Smooth muscle cell of the umbilical artery (primary cell): ENCODE data around the gene CSNK1A1. TPM values are rescaled to one million over a fixed set of nuclear protein-coding genes. Genes with fewer than 3 reads are reported as not detected.

Source experiments
- total RNA-seq: library from RNA; depleted of rRNA; stranded (reverse); fragments of >200 nt; gene quantifications from 2 replicates; pipeline ENCODE4 v1.2.3, GENCODE V29; 2014

Gene CSNK1A1
- total RNA-seq: 510 and 556 TPM in 2 replicates

GRCh38 chr5:149551227-149552037 is at the start of gene CSNK1A1:
Gene CSNK1A1 (minus strand): TSS chr5:149551439. CDS start chr5:149550964, 475 bp downstream.

GRCh38 chr5:149581192-149581861 is 30.1 kb upstream of the CSNK1A1 start, which contains the start of gene ARHGEF37:
Gene ARHGEF37 (plus strand): TSS chr5:149581498. CDS start chr5:149597770, 16,272 bp downstream.

Other genes starting within 250 kb of the CSNK1A1 start
- gene GRPEL2, start 205.9 kb downstream of the CSNK1A1 start, total RNA-seq: 16.4 and 21.7 TPM in 2 replicates
- 16.8 and 17.5 TPM in 2 replicates for gene PCYOX1L, start 193.4 kb downstream of the CSNK1A1 start, total RNA-seq
- gene IL17B, start 172.1 kb downstream of the CSNK1A1 start, total RNA-seq: 0.59 TPM in 1 of 2 replicates, not detected in the other
- 0.30 and 0.32 TPM in 2 replicates for gene ARHGEF37, start 30.1 kb upstream of the CSNK1A1 start, total RNA-seq
- 0.30 and 1.5 TPM in 2 replicates for gene PPARGC1B, start 178.9 kb upstream of the CSNK1A1 start, total RNA-seq